Activated CD8-positive, alpha-beta T cell treated with anti-CD3 and anti-CD28 coated beads for 36 hours (primary cell): Measurements from ENCODE around the gene TMC5. TPM values are rescaled to one million over a fixed set of nuclear protein-coding genes. Genes with fewer than 3 reads are reported as not detected.

Source experiments
- ATAC-seq: fragments of 200-7000 bp; cut with Tn5 transposase; one replicate; pipeline ENCODE4 v1.10.0; 2021; ENCODE audit warnings: mild to moderate bottlenecking, moderate library complexity
- CTCF ChIA-PET: fragments of 350-600 bp; sonication (Branson Sonifier 250); formaldehyde crosslinking; loops from one replicate; lab custom pipeline; 2021; ENCODE audit warnings: antibody characterized with exemption; lab: Charles Lee
- POLR2A ChIA-PET: fragments of 350-600 bp; sonication (Branson Sonifier 250); formaldehyde crosslinking; loops from one replicate; lab custom pipeline; 2021; ENCODE audit warnings: antibody characterized with exemption; lab: Charles Lee
- DNase-seq: peaks from one replicate; pipeline ENCODE4 v3.0.0-alpha.2; 2020
- H3K27ac Mint-ChIP-seq: one replicate; pipeline ENCODE4 v1.8.0; 2021; ENCODE audit warnings: mild to moderate bottlenecking, mixed read lengths
- H3K27me3 Mint-ChIP-seq: one replicate; pipeline ENCODE4 v1.8.0; 2021; ENCODE audit warnings: mixed read lengths
- H3K36me3 Mint-ChIP-seq: one replicate; pipeline ENCODE4 v1.8.0; 2021; ENCODE audit warnings: low read depth, mixed read lengths
- H3K4me1 Mint-ChIP-seq: one replicate; pipeline ENCODE4 v1.8.0; 2021; ENCODE audit warnings: low read depth, mixed read lengths
- H3K4me3 Mint-ChIP-seq: one replicate; pipeline ENCODE4 v1.8.0; 2021; ENCODE audit warnings: mild to moderate bottlenecking, moderate library complexity, mixed read lengths
- H3K9me3 Mint-ChIP-seq: one replicate; pipeline ENCODE4 v1.8.0; 2021; ENCODE audit warnings: mixed read lengths
- intact Hi-C: fragments of 100-400 bp; cut with micrococcal nuclease; formaldehyde crosslinking; loops from one replicate; pipeline ENCODE4 v1.10.0; 2022
- total RNA-seq, 2 experiments: library from RNA; stranded (reverse); gene quantifications; one replicate each; pipeline ENCODE4 v1.2.3, GENCODE V29; 2021
- TF ChIP-seq, protein P1 (sequence below): fragments of 200-600 bp; IDR thresholded peaks from one replicate; pipeline ENCODE4 v1.8.0; 2022; ENCODE audit warnings: antibody characterized with exemption, mild to moderate bottlenecking

Gene TMC5
- total RNA-seq, 2 experiments from 2014 or later: not detected

DNA sequence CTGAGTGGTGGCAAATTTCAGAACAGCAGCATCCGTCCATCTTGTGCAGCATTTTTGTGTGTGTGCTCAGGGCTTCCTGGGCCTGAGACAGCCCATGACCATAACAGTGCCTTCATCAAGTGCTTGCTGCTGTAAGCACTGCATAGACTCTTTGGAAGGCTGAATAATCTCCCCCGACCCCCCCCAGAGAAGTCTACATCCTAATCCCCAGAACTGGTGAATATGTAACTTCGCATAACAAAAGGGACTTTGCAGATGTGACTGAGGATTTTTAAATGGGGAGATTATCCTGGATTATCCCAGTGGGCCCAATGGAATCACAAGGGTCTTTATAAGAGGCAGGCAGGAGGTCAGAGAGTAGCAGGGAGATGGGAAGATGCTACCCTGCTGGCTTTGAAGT lies 50.6 kb downstream of the TMC5 start:
- H3K27me3 Mint-ChIP-seq: peaks cover 2% of the 10 kb centered on the region
- no peaks in the 10 kb centered on the region for H3K36me3 Mint-ChIP-seq
- H3K9me3 Mint-ChIP-seq: no peaks in the 10 kb centered on the region
- intact Hi-C loops: no loop called here
- ATAC-seq (no peak), DNase-seq (no peak)
- CTCF ChIA-PET: no interaction called here
- H3K4me3 Mint-ChIP-seq: no peak overlapping the region
- POLR2A ChIA-PET: no interaction called here
- TF ChIP-seq, protein P1, sequence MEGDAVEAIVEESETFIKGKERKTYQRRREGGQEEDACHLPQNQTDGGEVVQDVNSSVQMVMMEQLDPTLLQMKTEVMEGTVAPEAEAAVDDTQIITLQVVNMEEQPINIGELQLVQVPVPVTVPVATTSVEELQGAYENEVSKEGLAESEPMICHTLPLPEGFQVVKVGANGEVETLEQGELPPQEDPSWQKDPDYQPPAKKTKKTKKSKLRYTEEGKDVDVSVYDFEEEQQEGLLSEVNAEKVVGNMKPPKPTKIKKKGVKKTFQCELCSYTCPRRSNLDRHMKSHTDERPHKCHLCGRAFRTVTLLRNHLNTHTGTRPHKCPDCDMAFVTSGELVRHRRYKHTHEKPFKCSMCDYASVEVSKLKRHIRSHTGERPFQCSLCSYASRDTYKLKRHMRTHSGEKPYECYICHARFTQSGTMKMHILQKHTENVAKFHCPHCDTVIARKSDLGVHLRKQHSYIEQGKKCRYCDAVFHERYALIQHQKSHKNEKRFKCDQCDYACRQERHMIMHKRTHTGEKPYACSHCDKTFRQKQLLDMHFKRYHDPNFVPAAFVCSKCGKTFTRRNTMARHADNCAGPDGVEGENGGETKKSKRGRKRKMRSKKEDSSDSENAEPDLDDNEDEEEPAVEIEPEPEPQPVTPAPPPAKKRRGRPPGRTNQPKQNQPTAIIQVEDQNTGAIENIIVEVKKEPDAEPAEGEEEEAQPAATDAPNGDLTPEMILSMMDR: no peak
- H3K27ac Mint-ChIP-seq: no peak overlapping the region
- H3K4me1 Mint-ChIP-seq: no peaks in the 10 kb centered on the region

DNA sequence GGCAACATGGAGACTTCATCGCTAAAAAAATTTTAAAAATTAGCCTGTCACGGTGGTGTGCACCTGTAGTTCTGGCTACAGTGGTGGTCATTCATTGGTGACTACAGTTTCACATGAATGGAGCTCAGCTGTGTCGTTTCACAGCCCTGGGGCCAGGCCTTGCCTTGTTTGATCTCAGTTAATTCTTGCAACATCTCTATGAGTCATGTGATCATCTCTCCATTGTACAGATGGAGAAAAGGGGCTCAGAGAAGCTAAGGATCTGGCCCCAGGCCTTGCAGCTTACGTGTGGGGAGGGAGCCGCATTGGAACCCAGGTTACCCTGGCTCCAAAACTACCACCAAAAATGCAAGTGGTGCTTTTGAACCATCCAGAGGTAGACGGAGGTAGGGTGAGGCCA lies 54.8 kb downstream of the TMC5 start:
- Mint-ChIP-seq H3K36me3 (no peaks in the 10 kb centered on the region), H3K4me1 (no peaks in the 10 kb centered on the region), H3K27me3 (peaks cover 2% of the 10 kb centered on the region), H3K4me3 (no peak overlapping the region), H3K27ac (no peak overlapping the region), H3K9me3 (no peaks in the 10 kb centered on the region)
- TF ChIP-seq, protein P1: no peak
- POLR2A ChIA-PET: no interaction called here
- CTCF ChIA-PET: interaction anchor here (0.6 to 1.1 kb wide), 2 partner anchors 10 to 73 kb away, joined by 3 read pairs; no protein-coding TSS in a partner anchor
- ATAC-seq: no peak
- no peak for DNase-seq
- intact Hi-C loops: no loop called here

DNA sequence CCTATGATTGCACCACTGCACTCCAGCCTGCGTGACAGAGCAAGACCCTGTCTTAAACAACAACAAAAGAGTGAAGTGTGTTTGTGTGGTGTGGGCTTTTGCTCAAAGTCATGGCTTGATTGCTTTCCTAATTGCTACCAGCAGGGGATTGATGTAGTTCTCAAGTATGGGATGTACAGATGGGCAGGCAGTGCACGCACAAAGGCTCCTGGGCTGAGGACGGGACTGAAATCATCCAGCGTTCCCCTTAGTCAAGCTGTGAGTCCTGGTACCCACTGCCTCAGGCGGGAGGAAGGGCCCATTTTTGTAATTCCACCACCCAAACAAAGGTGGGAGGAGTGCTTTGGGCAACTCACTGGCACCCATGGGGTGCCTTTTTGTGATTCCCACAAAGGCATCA lies 56.9 kb downstream of the TMC5 start:
- no peaks in the 10 kb centered on the region for H3K9me3 Mint-ChIP-seq

DNA sequence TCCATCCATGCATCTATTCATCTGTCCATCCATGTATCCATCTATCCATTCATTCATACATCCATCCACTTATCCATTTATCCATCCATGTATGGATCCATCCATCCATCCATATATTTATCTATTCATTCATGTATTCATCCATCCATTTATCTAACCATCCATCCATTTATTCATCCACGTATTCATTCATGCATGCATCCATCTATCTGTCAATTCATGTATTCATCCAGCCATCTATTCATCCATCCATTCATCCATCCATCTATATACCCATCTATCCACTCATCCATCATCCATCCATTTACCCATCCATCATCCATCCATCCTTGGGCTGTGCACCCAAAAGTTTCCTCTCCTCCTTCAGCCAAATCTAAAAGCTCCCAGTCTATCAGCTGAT lies 60.8 kb downstream of the TMC5 start:
- Mint-ChIP-seq H3K4me1 (no peaks in the 10 kb centered on the region), H3K36me3 (no peaks in the 10 kb centered on the region), H3K4me3 (no peak overlapping the region), H3K27ac (no peak overlapping the region), H3K9me3 (no peaks in the 10 kb centered on the region), H3K27me3 (peaks cover 5% of the 10 kb centered on the region)
- ChIA-PET POLR2A (no interaction called here), CTCF (no interaction called here)
- intact Hi-C loops: no loop called here
- DNase-seq (no peak), ATAC-seq (no peak)
- TF ChIP-seq, protein P1: no peak

More for the DNA sequence above, 56.9 kb downstream of the TMC5 start:
- Mint-ChIP-seq H3K27ac (no peak overlapping the region), H3K4me3 (no peak overlapping the region), H3K4me1 (no peaks in the 10 kb centered on the region), H3K36me3 (no peaks in the 10 kb centered on the region), H3K27me3 (peaks cover 4% of the 10 kb centered on the region)
- intact Hi-C loops: no loop called here
- CTCF ChIA-PET: interaction anchor here (1.8 kb wide), 1 partner anchor 28 kb away, joined by 5 read pairs; no protein-coding TSS in a partner anchor
- ATAC-seq (no peak), DNase-seq (no peak)
- POLR2A ChIA-PET: no interaction called here
- TF ChIP-seq, protein P1: no peak

DNA sequence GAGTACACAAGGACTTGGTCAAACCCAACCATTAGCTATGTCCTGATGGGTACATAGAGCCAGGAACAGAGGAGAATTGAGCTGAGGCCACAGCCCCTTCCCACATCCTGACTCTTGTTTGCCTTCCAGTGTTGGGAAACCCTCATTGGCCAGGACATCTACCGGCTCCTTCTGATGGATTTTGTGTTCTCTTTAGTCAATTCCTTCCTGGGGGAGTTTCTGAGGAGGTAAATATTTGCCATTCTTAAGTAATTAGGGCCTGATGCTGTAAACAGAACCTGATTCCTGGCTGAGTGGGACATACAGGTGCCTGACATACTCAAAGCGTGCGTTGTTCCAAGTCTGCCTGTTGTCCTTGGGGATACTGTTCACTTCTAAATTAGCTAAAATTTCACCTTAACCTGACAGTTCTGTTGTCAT lies 61.6 kb downstream of the TMC5 start:
- ChIA-PET POLR2A (no interaction called here), CTCF (no interaction called here)
- no peaks in the 10 kb centered on the region for H3K36me3 Mint-ChIP-seq
- ATAC-seq: no peak
- H3K9me3 Mint-ChIP-seq: no peaks in the 10 kb centered on the region
- H3K27me3 Mint-ChIP-seq: peaks cover 5% of the 10 kb centered on the region
- no peak for DNase-seq
- no peaks in the 10 kb centered on the region for H3K4me1 Mint-ChIP-seq
- intact Hi-C loops: no loop called here
- no peak overlapping the region for H3K4me3 Mint-ChIP-seq
- H3K27ac Mint-ChIP-seq: no peak overlapping the region
- TF ChIP-seq, protein P1: no peak
